Naive thymus-derived CD8-positive, alpha-beta T cell (primary cell): ENCODE measurements around the gene NEDD4. TPM values are rescaled to one million over a fixed set of nuclear protein-coding genes. Genes with fewer than 3 reads are reported as not detected.
"Not testable (repeated sequence)": the region's sequence is repeated elsewhere in the genome, so short reads cannot be mapped to it uniquely, and the experiment has no call there.

Experiments used
- ATAC-seq, 2 donors: fragments of 150-1000 bp; cut with Tn5 transposase in 1 of 2; sonication (Bioruptor Pico), chemical (Tn5 transposase) in 1 of 2; 1 replicate in 1 of 2; 2 replicates in 1 of 2; pipeline ENCODE4 v1.10.0; 2021; ENCODE audit warnings: mild to moderate bottlenecking in 2 of 2, moderate library complexity in 2 of 2
- POLR2A ChIA-PET: fragments of 350-600 bp; sonication (Branson Sonifier 250); formaldehyde crosslinking; loops from one replicate; lab custom pipeline; 2021; ENCODE audit warnings: antibody characterized with exemption; lab: Charles Lee
- DNase-seq, 10 donors: peaks; one replicate each; pipeline versions ENCODE4 v3.0.0 to v3.0.0-alpha.2; 2020 to 2022
- H3K27ac Mint-ChIP-seq, 10 donors: one replicate each; pipeline ENCODE4 v1.8.0; 2020 to 2022; ENCODE audit warnings: mild to moderate bottlenecking in 10 of 10, mixed read lengths in 10 of 10, moderate library complexity in 4 of 10, inconsistent platforms in 1 of 10
- H3K27me3 Mint-ChIP-seq, 5 donors: one replicate each; pipeline ENCODE4 v1.8.0; 2021 to 2022; ENCODE audit warnings: mixed read lengths in 5 of 5
- H3K36me3 Mint-ChIP-seq, 3 donors: one replicate each; pipeline ENCODE4 v1.8.0; 2020 to 2022; ENCODE audit warnings: mixed read lengths in 3 of 3, mild to moderate bottlenecking in 2 of 3, inconsistent platforms in 1 of 3
- H3K4me1 Mint-ChIP-seq, 4 donors: one replicate each; pipeline ENCODE4 v1.8.0; 2021 to 2022; ENCODE audit warnings: mixed read lengths in 4 of 4
- H3K4me3 Mint-ChIP-seq, 10 donors: one replicate each; pipeline ENCODE4 v1.8.0; 2020 to 2022; ENCODE audit warnings: mild to moderate bottlenecking in 10 of 10, mixed read lengths in 10 of 10, moderate library complexity in 6 of 10, inconsistent platforms in 1 of 10
- H3K9me3 Mint-ChIP-seq, 9 donors: one replicate each; pipeline ENCODE4 v1.8.0; 2020 to 2022; ENCODE audit warnings: mixed read lengths in 9 of 9, mild to moderate bottlenecking in 3 of 9, inconsistent platforms in 1 of 9, moderate library complexity in 1 of 9
- polyA plus RNA-seq, 3 donors: library from polyadenylated mRNA; unstranded; fragments of 300-500 nt; fragmentation: Illumina TruSeq; gene quantifications; one replicate each; pipeline ENCODE4 v1.2.3, GENCODE V29; 2021
- total RNA-seq, 8 experiments: library from RNA in 2 of 8; stranded (reverse) in 2 of 8; gene quantifications; one replicate each; pipeline ENCODE4 v1.2.3 and lab custom pipeline; 2021 to 2026

The NEDD4 gene
- total and polyA plus RNA-seq, 5 experiments from 2014 or later, result 2.3 to 4.6 (median 3.7) TPM

- Mint-ChIP-seq H3K4me1 (peaks cover 0 to 3% (median 0%) of the 10 kb centered on the region in 4 donors), H3K27ac (no peak overlapping the region), H3K36me3 (no peaks in the 10 kb centered on the region), H3K9me3 (peaks cover 0 to 4% (median 0%) of the 10 kb centered on the region in 9 donors), H3K27me3 (no peaks in the 10 kb centered on the region), H3K4me3 (no peak overlapping the region)
- DNase-seq, result no peak
- POLR2A ChIA-PET, result no interaction called here
- ATAC-seq, result no peak
These were observed 12.9 kb downstream of the NEDD4 start for GRCh38 chr15:55980511-55980910.

- no peak for DNase-seq
- Mint-ChIP-seq H3K4me3 (no peak overlapping the region), H3K27me3 (no peaks in the 10 kb centered on the region), H3K9me3 (peaks cover 0 to 6% (median 0%) of the 10 kb centered on the region in 9 donors), H3K27ac (no peak overlapping the region), H3K4me1 (peaks cover 0 to 3% (median 0%) of the 10 kb centered on the region in 4 donors), H3K36me3 (peaks cover 0 to 2% (median 0%) of the 10 kb centered on the region in 3 donors)
- no peak for ATAC-seq
- POLR2A ChIA-PET, result no interaction called here
These were observed 16.2 kb downstream of the NEDD4 start for GRCh38 chr15:55977231-55977630.

DNA sequence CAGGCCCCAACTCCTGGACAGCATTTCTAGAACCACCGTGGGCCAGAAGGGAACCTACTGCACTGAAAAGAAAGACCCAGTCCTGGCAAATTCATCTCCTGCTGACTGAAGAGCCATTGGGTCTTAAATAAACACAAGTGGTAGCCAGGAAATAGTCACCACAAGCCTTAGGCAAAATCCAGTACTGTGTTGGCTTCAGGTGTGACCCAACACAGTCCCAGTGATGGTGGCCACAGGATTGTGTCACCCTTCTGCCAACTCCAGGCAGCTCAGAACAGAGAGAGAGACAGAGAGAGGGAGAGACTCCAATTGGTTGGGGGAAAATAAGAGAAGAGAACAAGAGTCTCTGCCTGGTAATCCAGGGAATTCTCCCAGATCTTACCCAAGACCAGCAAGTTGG, 23.1 kb downstream of the NEDD4 start:
- no peaks in the 10 kb centered on the region for H3K27me3 Mint-ChIP-seq
- DNase-seq (no peak), ATAC-seq (no peak)
- H3K9me3 Mint-ChIP-seq, result peaks cover 0 to 16% (median 3%) of the 10 kb centered on the region in 9 donors
- no peak overlapping the region for H3K4me3 Mint-ChIP-seq
- POLR2A ChIA-PET, result no interaction called here
- H3K27ac Mint-ChIP-seq, result no peak overlapping the region
- H3K36me3 Mint-ChIP-seq, result peaks cover 0 to 12% (median 9%) of the 10 kb centered on the region in 3 donors
- H3K4me1 Mint-ChIP-seq, result no peaks in the 10 kb centered on the region

DNA sequence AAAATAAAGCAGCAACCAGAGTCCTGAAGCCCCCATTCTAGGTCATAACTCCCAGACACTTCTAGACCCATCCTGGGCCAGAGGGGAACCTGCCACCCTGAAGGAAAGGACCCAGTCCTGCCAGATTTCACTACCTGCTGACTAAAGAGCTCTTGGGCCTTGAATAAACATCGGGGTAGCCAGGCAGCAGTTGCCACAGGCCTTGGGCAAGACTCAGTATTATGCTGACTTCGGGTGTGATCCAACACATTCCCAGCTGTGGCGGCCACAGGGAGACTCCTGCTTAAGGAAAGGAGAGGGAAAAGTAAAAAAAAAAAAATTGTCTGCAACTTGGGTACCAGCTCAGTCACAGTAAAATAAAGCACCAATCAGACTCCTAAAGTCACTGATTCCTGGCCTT, 23.8 kb downstream of the NEDD4 start:
- ATAC-seq, result no peak
- Mint-ChIP-seq H3K36me3 (peaks cover 0 to 17% (median 13%) of the 10 kb centered on the region in 3 donors), H3K27ac (peak overlapping the region in 1 of 10 donors; percentile 11), H3K4me3 (no peak overlapping the region), H3K9me3 (peaks cover 0 to 16% (median 3%) of the 10 kb centered on the region in 9 donors), H3K27me3 (no peaks in the 10 kb centered on the region), H3K4me1 (no peaks in the 10 kb centered on the region)
- POLR2A ChIA-PET, result no interaction called here
- DNase-seq, result no peak

DNA sequence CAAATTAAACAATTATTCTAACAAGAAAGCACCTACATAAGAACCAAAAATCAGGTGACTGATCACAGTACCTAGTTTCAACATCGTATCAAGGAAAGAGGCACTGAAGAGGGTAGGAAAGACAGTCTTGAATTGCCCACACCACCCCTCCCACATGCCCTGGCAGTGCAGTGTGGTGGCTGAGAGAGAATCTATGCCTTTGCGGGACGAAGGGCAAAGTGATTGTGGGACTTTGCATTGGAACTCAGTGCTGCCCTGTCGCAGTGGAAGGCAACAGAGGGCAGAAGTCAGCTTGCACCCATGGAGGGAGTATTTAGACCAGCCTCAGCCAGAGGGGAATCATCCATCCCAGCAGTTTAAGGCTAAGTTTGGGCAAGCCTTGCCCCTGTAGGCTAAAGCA, 24.5 kb downstream of the NEDD4 start:
- Mint-ChIP-seq H3K27ac (no peak overlapping the region), H3K27me3 (no peaks in the 10 kb centered on the region), H3K9me3 (peaks cover 0 to 14% (median 3%) of the 10 kb centered on the region in 9 donors), H3K4me1 (no peaks in the 10 kb centered on the region), H3K36me3 (peaks cover 0 to 16% (median 13%) of the 10 kb centered on the region in 3 donors), H3K4me3 (no peak overlapping the region)
- POLR2A ChIA-PET, result no interaction called here
- ATAC-seq, result no peak
- DNase-seq, result no peak

- Mint-ChIP-seq H3K4me3 (no peak overlapping the region), H3K27me3 (no peaks in the 10 kb centered on the region), H3K4me1 (no peaks in the 10 kb centered on the region), H3K36me3 (peaks cover 0 to 6% (median 4%) of the 10 kb centered on the region in 3 donors), H3K9me3 (peaks cover 0 to 2% (median 0%) of the 10 kb centered on the region in 9 donors), H3K27ac (peak overlapping the region in 2 of 10 donors; percentile 47 to 61)
- no peak for DNase-seq
- ATAC-seq, result no peak
- POLR2A ChIA-PET, result interaction anchor here (0.6 kb wide), 1 partner anchor 14 kb away, joined by 4 read pairs; no protein-coding TSS in a partner anchor
These were observed 28.3 kb downstream of the NEDD4 start for GRCh38 chr15:55965091-55965490.

GRCh38 chr15:55960946-55961345, 32.5 kb downstream of the NEDD4 start:
- H3K9me3 Mint-ChIP-seq, result peaks cover 0 to 6% (median 0%) of the 10 kb centered on the region in 9 donors
- peak overlapping the region in 1 of 10 donors; percentile 52 for H3K27ac Mint-ChIP-seq
- ATAC-seq, result no peak
- DNase-seq, result no peak
- no peak overlapping the region for H3K4me3 Mint-ChIP-seq
- POLR2A ChIA-PET, result no interaction called here
- no peaks in the 10 kb centered on the region for H3K27me3 Mint-ChIP-seq
- no peaks in the 10 kb centered on the region for H3K4me1 Mint-ChIP-seq
- peaks cover 0 to 15% (median 9%) of the 10 kb centered on the region in 3 donors for H3K36me3 Mint-ChIP-seq

GRCh38 chr15:55959744-55960447, 33.5 kb downstream of the NEDD4 start:
- Mint-ChIP-seq H3K4me3 (no peak overlapping the region), H3K27ac (no peak overlapping the region), H3K36me3 (peaks cover 0 to 10% (median 8%) of the 10 kb centered on the region in 3 donors), H3K9me3 (peaks cover 0 to 6% (median 0%) of the 10 kb centered on the region in 9 donors), H3K27me3 (no peaks in the 10 kb centered on the region), H3K4me1 (no peaks in the 10 kb centered on the region)
- DNase-seq, result no peak
- POLR2A ChIA-PET, result no interaction called here
- ATAC-seq, result no peak

DNA sequence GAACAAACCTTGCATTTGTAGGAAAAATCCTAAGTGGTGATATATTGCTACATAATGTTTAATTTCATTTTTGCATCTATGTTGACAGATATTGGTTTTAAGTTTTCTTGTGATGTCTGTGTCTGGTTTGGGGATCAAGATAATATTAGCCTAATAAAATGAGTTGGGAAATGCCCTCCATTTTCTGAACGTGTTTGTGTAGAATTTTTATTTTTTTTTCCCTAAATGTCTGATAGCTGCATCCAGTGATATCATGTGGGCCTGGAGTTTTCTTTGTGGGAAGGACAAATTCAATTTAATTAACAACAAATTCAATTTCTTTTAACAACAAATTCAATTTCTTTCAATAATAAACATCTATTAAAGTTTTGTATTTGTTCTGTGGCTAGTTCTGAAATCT, 35.1 kb downstream of the NEDD4 start:
- ATAC-seq (no peak), DNase-seq (no peak)
- POLR2A ChIA-PET, result no interaction called here
- Mint-ChIP-seq H3K27ac (no peak overlapping the region), H3K9me3 (peaks cover 0 to 6% (median 0%) of the 10 kb centered on the region in 9 donors), H3K4me3 (no peak overlapping the region), H3K4me1 (no peaks in the 10 kb centered on the region), H3K27me3 (no peaks in the 10 kb centered on the region), H3K36me3 (peaks cover 0 to 8% (median 6%) of the 10 kb centered on the region in 3 donors)

DNA sequence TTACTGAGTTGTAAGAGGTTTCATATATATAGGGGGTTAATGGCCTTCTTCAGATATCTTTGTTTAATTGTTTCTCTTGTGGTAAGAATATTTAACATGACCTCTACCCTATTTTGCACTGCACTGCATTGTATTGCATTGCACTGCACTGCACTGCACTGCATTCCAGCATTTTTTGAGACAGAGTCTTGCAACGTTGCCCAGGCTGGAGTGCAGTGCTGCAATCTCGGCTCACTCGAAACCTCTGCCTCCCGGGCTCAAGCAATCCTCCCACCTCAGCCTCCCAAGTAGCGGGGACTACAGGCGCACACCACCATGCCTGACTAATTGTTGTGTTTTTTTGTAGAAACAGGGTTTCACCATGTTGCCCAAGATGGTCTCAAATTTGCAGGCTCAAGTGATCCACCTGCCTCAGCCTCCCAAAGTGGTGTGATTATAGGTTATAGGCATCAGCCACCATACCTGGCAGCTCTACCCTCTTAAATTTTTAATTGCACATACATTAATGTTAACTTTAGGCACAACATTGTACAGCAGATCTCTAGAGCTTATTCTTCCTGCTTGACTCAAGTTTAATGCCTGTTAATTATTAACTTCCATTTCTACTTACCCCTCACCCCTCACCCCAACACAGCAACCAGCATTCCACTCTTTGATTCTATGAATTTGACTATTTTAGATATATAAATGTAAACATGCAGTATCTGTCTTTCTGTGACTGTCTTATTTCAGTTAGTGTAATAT, 38.4 kb downstream of the NEDD4 start:
- Mint-ChIP-seq H3K27ac (no peak overlapping the region), H3K27me3 (no peaks in the 10 kb centered on the region), H3K36me3 (peaks cover 0 to 9% (median 8%) of the 10 kb centered on the region in 3 donors), H3K4me1 (no peaks in the 10 kb centered on the region), H3K4me3 (no peak overlapping the region), H3K9me3 (peaks cover 0 to 6% (median 0%) of the 10 kb centered on the region in 9 donors)
- DNase-seq, result no peak
- no peak for ATAC-seq
- POLR2A ChIA-PET, result interaction anchor here (0.7 kb wide), 1 partner anchor 39 kb away, joined by 3 read pairs; no protein-coding TSS in a partner anchor

GRCh38 chr15:55952501-55953274, 40.7 kb downstream of the NEDD4 start:
- H3K27ac Mint-ChIP-seq, ATAC-seq, DNase-seq, H3K4me1 Mint-ChIP-seq, H3K4me3 Mint-ChIP-seq, H3K9me3 Mint-ChIP-seq, POLR2A ChIA-PET, H3K27me3 Mint-ChIP-seq: not testable (repeated sequence)
- H3K36me3 Mint-ChIP-seq, result peaks cover 0 to 11% (median 4%) of the 10 kb centered on the region in 3 donors

- H3K27ac Mint-ChIP-seq, result not testable (repeated sequence)
- peaks cover 4 to 35% (median 17%) of the 10 kb centered on the region in 3 donors for H3K36me3 Mint-ChIP-seq
These were observed 48.8 kb downstream of the NEDD4 start for GRCh38 chr15:55944606-55945005.

More at GRCh38 chr15:55944606-55945005, 48.8 kb downstream of the NEDD4 start:
- peaks cover 1 to 19% (median 10%) of the 10 kb centered on the region in 9 donors for H3K9me3 Mint-ChIP-seq
- POLR2A ChIA-PET, H3K27me3 Mint-ChIP-seq, H3K4me1 Mint-ChIP-seq, DNase-seq, ATAC-seq, H3K4me3 Mint-ChIP-seq: not testable (repeated sequence)
